ENCODE data around the gene S100P.

S100P gene

DNA sequence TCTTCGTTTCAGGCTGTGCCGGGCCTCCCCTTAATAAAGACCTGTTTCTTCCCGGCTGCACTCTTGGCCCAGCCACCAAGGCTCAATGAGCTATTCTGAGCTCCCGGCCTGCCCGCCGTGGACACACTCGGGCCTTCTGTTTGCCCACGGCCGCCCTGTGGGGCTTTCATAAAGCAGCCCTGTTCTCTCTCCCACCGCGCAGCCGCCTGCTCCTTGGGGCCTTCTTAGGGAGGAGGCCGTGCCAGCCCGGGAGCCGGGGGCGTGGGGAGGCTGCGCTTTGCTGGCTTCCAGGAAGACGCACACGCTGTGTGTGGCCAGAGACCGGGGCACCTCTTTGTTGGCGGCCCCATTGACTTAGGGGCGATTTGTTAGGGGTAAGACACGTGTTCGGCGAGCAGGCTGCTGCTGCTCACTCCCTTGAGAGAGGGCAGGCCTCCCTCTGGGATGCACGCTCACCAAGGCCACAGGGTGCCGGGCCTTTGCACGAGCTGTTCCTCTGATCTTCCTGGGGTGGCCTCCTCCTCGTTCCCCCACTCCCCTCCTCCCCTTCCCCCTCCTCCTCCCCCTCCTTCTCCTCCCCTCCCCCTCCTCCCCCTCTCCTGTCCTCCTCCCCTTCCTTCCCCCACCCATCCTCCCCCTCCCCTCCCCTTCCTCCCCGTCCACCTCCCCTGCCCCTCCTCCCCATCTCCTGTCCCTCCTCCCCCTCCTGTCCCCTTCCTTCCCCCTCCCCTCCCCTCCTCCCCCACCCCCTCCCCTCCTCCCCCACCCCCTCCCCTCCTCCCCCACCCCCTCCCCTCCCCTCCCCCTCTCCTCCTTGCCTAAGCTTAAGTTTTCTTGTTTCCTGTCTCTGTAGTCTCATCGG is 33.6 kb downstream of the S100P start:
- no peak for DNase-seq

DNA sequence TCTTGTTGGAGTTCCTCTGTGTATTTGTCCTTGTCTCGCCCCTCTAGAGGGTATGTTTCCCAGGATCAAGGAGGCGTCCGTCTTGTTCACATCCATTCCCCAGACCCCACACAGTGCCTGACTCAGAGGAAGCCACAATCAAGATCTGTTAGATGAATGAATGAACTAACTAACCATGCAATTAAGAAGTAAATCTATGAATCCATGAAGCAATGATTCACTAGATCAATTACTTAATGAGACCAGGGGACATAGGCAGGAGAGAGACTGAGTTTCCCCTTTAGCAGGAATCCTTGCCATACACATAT is 34.2 kb downstream of the S100P start:
- no peak for DNase-seq

DNA sequence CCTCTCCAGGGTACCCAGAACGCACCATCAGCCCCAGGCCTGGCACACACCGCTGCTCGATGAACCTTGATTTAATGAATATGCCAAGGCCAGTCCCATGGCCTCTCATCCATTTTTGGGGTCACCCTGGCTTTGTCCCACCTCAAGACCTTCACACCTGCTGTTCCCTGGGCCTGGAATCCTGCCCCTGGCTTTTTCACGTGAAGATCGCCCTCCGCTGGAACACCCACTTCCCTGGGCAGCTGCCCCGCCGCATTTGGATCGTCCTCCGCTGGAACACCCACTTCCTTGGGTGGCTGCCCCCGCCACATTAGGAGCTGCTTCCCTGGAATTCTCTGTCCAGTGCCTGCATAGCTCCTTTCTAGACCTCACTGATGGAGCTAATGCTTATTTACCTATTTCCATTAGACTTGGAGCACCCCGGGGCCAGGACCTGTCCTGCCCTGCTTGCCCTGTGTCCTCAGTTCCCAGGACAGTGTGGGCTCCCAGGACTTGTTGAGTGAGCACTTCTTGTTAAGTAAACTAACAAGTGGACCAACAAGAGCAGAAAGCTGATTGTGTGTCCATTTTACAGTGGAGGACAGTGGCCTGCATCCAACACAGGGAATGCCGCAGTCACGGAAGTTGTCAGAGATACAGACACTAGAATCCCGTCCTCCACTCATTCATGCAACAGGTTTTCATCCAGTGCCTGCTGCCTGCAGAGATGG is 34.8 kb downstream of the S100P start:
- DNase-seq: no peak

DNA sequence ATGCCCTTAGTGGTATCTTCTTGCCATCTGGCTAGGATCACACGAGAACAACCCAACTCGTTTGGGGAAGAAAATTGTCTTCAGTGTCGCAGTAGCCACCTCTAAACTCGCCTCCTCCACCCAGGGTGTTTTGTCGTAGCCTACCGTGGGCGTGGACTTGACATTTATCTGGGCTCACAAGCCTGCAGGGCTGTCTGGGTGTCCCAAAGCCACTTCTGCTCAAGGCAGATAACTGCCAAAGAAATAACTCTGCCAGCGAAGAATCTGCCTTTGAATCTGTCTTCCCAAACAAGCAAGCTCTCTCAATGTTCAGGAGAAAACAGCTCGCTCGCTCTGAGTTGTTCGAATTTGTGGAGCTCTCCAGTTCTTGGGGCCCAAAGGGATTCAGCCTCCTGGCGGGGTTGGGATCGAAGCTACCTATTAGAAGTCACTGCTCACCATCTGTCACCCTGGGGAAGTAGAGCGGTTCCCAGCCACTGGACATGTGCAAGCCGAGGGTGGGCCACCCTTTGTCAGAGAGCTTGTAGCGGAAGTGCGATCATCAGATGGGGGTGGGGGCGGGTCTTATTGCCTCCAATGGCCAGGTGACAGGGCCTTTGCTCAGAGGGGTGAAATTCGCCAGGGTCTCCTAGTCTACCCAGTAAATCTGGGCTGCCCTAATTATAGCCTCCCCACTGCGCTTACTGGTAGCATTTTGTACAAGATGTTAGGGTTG is 37.1 kb downstream of the S100P start:
- DNase-seq: no peak

DNA sequence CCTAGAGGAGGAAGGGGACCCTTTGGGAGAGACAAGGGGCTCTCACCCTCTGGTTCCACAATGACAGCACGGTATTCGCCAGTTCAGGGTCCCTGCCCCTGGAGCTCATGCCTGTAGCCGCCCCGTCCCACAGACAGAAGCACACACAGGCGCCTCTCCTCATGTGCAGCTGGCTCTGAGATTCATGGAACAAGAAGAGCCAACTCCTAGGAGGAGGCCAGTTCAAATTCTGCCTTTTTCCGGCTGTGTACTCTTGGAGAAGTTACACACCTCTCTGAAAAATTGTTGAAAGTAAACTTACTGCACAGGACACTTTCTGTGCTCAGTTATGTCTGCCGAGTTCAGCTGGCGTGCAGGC is 37.6 kb downstream of the S100P start:
- no peak for DNase-seq

DNA sequence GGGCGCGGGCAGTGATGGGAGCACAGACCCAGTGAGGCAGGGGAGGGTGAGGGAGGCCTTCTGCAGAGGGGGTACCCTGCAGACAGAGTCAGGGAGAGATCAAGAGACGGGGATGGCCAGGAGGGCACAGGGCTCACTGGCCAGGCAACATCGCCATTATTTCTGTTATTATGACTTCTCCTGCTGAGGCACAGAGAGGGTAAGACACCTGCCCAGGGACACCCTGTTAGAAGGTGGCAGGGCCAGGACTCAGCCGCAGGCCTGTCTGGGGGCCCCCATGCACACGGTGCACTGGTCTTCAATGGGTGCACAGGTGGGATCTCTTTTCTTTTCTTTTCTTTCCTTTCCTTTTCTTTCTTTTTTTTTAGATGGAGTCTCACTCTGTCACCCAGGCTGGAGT is 38.1 kb downstream of the S100P start:
- DNase-seq: no peak

DNA sequence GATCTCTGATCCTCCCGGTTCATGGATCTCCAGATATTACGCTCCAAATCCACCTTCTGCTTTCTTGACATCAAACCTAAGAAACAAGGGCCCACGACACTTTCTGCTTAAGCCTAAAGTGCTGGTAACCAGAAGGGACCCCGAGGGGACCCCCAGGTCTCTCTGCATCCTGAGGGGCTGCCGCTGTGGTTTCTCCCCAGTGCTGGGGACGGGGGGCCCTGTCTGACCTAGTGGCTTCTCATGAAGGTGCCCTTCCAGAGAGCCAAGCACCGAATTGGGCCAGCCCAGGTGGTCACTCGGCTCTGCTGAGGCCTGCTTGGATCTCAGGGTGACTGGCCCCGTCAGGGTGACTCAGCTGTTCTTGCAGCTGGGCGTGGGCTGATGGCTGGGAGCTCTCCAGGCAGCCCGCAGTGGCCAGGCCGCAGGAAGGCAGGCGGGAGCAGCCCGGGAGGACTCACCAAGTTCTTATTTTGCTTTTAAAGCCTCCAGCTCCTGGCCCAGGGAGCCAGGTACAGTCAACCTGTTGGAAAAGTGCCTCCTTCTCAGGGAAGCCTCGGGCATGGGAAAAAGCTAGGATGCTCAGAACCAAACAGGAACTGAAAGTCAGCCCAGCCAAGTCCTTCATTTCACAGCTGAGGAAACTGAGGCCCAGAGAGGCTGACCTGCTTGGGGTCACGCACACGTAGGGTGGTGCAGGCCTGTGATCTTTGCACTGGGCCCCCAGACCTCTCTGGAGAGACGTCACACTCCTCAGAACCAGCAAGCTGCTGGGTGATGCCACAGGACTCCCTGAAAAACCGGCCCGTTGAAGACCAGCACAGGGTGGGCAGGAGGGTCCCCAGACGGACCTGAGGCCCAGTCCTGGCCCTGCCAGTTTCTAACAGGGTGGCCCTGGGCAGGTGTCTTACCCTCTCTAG is 39.0 kb downstream of the S100P start:
- DNase-seq: no peak

DNA sequence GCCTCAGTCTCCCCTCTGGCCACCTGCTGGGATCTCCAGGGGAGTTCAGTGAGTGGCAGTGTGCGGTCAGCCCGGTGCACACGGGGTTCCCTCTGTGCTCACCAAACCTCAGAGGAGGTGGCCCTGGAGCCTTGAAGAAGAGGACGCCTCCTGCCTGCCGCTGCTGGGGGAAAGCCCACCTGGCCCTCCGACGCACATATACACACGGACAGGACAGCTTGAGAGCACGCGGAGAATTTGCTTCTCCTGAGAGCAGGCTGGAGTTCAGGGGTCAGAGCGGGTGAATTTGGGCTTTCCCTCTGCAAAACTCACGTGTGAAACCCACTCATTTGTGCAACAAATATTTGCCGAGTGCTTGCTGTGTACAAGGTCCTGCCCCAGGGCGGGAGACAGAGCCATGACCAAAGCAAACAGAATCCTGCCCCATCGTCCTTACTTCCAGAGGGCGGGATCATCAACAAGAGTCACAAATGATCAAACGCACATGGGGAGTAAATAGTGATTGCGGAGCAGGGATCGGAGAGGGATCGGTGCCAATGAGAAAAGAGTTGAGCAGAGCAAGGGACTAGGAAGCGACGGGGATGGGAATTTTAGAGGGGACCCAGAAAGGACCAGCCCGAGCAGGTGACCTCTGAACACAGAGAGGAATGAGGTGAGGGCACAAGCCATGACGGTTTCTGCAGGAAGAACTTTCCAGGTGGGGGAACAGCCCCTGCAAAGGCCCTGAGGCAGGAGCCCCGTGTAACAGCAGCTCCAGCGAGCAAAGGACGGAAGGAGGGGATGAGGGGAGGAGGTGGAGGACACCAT is 39.9 kb downstream of the S100P start:
- no peak for DNase-seq

DNA sequence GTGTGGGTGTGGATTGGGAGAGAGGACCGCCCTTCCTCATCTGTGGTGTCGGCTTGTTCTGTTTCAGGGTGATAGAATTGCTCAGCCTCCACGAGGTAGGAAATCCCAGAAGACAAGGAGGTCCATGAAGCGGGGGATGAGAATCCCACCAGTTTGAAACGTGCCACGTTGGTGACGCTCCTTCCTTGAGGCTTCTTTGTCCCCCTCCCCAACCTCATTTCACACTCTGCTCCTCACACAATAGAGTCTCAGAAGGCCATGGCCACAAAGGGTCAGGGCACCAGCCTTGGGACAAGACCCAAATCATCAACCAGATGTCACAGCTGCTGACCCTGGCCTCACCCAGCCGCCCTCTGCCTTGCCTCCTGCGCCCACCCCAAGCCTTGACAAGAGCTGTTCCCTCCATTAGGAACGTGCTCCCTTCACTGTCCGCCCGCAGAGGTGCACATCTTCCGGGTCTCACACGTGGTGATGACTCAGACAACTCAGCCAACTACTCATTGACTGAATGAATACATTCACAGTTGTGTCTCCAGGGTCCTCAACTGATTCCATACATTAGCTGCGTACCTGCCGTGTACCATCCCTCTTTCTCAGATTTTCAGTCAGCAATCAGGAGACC is 40.6 kb downstream of the S100P start:
- no peak for DNase-seq

DNA sequence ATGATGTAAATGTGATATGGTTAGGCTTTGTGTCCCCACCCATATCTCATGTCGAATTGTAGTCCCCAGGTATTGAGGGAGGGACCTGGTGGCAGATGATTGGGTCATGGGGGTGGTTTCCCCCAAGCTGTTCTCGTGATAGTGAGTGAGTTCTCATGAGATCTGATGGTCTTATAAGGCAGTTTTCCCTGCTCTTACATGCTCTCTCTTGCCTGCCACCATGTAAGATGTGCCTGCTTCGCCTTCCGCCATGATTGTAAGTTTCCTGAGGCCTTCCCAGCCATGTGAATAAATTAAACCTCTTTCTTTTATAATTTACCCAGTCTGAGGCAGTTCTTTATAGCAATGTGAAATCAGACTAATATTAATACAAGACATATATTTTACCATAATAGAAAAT is 46.2 kb downstream of the S100P start:
- DNase-seq: no peak

DNA sequence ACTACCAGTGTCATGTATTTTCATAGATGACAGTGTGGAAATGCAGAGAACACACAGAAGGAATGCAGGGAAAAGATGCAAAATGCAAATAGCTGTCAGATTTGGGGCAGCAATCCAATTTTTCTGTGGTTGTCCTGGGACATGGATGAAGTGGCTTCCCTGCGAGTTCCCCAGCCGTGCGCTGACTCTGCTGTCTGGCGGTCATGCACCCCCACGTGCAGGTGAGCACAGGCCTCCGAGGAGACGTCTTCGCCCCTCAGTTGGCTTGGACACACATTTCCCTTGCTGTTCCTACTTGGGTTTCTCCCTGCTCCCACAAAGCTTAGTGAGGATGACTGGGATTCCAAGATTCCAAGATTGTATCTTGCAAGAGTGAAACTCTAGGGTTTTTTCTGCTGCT is 46.7 kb downstream of the S100P start:
- DNase-seq: no peak

DNA sequence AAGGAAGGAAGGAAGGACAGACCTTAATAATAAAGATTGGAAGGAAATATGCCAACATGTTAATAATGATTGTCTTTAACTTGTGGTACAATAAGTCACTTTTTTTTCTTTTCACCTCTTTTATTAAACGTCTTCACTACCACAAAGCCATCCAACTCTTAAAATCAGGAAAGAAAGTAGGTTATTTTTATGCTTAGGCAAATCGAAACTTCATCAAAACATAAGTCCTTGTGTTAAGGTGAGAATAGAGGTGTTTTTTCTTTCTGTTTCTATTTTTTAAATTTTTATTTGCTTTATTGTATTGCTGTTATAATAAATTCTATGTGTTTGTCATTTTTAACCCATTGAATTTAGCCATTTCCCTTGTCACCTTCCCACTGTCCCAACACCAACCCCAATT is 48.8 kb downstream of the S100P start:
- no peak for DNase-seq

DNA sequence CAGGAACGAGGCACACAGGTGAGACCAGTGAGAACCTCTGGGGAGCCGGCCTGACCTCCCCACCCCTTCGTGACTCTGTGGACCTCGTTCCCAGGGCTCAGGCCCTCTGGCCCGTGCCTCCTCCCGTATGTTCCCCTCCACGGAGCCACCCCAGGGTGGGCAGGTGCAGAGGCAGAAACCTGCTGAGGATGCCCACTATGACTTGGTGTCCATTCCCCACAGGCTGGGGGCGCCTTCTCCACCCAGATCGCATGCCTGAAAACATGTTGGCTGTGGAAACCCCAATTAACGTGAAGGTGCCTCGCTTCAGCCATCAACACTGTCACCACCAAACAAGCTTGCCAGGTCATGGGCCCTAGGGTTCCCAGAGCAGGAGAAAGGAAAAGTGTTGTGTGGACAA is 49.3 kb downstream of the S100P start:
- no peak for DNase-seq

All from cortex of kidney (tissue), 1 donor.